Stimulated activated naive CD8-positive, alpha-beta T cell treated with anti-CD3 and anti-CD28 coated beads, Interleukin-15, amount 100 ng/mL, for 72 hours (primary cell): ENCODE data around the gene TRIM4.
"Not testable (repeated sequence)": the region's sequence is repeated elsewhere in the genome, so short reads cannot be mapped to it uniquely, and the experiment has no call there.

Experiments used
- ATAC-seq: fragments of 150-1000 bp; cut with Tn5 transposase; 2 replicates; pipeline ENCODE4 v1.10.0; 2021; ENCODE audit warnings: mild to moderate bottlenecking, moderate library complexity
- DNase-seq, 2 donors: peaks; one replicate each; pipeline ENCODE4 v3.0.0; 2021 to 2022
- H3K27ac Mint-ChIP-seq, 2 donors: one replicate each; pipeline ENCODE4 v1.8.0; 2022; ENCODE audit warnings: mild to moderate bottlenecking in 2 of 2, mixed read lengths in 2 of 2, moderate library complexity in 2 of 2
- H3K27me3 Mint-ChIP-seq: one replicate; pipeline ENCODE4 v1.8.0; 2022; ENCODE audit warnings: mixed read lengths
- H3K4me1 Mint-ChIP-seq: one replicate; pipeline ENCODE4 v1.8.0; 2022; ENCODE audit warnings: mild to moderate bottlenecking, mixed read lengths
- H3K4me3 Mint-ChIP-seq, 2 donors: one replicate each; pipeline ENCODE4 v1.8.0; 2022; ENCODE audit warnings: mild to moderate bottlenecking in 2 of 2, mixed read lengths in 2 of 2, moderate library complexity in 1 of 2
- H3K9me3 Mint-ChIP-seq, 2 donors: one replicate each; pipeline ENCODE4 v1.8.0; 2022; ENCODE audit warnings: mixed read lengths in 2 of 2

The TRIM4 gene, protein sequence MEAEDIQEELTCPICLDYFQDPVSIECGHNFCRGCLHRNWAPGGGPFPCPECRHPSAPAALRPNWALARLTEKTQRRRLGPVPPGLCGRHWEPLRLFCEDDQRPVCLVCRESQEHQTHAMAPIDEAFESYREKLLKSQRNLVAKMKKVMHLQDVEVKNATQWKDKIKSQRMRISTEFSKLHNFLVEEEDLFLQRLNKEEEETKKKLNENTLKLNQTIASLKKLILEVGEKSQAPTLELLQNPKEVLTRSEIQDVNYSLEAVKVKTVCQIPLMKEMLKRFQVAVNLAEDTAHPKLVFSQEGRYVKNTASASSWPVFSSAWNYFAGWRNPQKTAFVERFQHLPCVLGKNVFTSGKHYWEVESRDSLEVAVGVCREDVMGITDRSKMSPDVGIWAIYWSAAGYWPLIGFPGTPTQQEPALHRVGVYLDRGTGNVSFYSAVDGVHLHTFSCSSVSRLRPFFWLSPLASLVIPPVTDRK

DNA sequence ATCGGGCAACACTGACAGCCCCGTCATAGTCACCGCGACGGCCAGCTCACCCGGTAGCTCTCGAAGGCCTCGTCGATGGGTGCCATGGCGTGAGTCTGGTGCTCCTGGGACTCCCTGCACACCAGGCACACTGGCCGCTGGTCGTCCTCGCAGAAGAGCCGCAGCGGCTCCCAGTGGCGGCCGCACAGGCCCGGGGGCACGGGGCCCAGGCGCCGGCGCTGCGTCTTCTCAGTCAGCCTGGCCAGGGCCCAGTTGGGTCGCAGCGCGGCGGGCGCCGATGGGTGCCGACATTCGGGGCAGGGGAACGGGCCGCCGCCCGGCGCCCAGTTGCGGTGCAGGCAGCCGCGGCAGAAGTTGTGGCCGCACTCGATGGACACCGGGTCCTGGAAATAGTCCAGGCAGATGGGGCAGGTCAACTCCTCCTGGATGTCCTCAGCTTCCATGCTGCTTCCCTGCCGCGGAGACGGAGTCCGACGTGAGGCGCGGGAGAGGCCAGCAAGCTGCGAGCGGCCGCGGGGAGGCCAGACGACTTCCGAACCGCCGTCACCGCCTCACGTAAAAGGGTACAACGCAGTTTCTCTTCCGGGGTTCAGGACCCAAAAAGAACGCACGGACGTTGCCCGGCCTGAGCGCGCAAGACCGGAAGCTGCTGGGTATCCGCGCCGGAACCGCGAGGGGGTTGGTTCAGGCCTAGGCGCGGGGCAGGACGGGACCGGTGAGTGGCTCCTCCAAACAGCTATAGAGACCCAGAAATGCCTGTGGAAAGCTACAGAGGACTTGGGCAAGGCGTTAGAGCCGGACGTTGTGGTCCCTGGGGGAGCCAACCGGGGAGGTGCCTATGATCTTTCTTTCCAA is at the start of gene TRIM4:
TSS of gene TRIM4 (minus strand) at position 572 of the 855 bp plus-strand sequence. CDS start at position 443, 129 bp downstream.
- H3K9me3 Mint-ChIP-seq, result no peaks in the 10 kb centered on the region
- H3K4me3 Mint-ChIP-seq, result peak within 1 kb of the TSS; percentile 94
- H3K27ac Mint-ChIP-seq, result peak within 1 kb of the TSS; percentile 97 to 99
- no peaks in the 10 kb centered on the region for H3K27me3 Mint-ChIP-seq
- DNase-seq, result peak; percentile 87 to 94
- peak; percentile 99 for ATAC-seq
- H3K4me1 Mint-ChIP-seq, result peaks cover 45% of the 10 kb centered on the region

- DNase-seq (no peak), ATAC-seq (no peak)
- no peak overlapping the region for H3K4me3 Mint-ChIP-seq
- H3K27me3 Mint-ChIP-seq, result peaks cover 50% of the 10 kb centered on the region
- H3K4me1 Mint-ChIP-seq, result peaks cover 21% of the 10 kb centered on the region
- H3K9me3 Mint-ChIP-seq, result no peaks in the 10 kb centered on the region
- no peak overlapping the region for H3K27ac Mint-ChIP-seq
Measured at GRCh38 chr7:99958564-99959227, 39.4 kb upstream of the TRIM4 start.

GRCh38 chr7:99955247-99955646 is 35.9 kb upstream of the TRIM4 start:
- DNase-seq, result no peak
- H3K27me3 Mint-ChIP-seq, result peaks cover 20% of the 10 kb centered on the region
- no peak overlapping the region for H3K4me3 Mint-ChIP-seq
- peak overlapping the region in 1 of 2 donors; percentile 68 for H3K27ac Mint-ChIP-seq
- peaks cover 30% of the 10 kb centered on the region for H3K4me1 Mint-ChIP-seq
- H3K9me3 Mint-ChIP-seq, result peaks cover 3 to 9% of the 10 kb centered on the region in 2 donors
- no peak for ATAC-seq

DNA sequence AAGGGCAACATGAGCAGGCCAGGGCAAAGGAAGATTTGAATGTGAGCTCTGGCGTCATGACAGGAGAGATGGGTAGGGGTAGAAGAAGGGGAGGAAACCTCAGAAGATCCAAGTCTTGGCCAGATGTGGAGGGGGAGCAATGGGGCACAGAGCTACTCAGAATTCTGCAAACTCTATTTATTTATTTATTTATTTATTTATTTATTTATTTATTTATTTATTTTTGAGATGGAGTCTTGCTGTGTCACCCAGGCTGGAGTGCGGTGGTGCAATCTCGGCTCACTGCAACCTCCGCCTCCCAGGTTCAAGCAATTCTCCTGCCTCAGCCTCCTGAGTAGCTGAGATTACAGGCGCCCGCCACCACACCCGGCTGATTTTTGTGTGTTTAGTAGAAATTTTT is 35.3 kb upstream of the TRIM4 start:
- peaks cover 30% of the 10 kb centered on the region for H3K4me1 Mint-ChIP-seq
- H3K4me3 Mint-ChIP-seq, result peak overlapping the region in 1 of 2 donors; percentile 1
- not testable (repeated sequence) for H3K27ac Mint-ChIP-seq, H3K9me3 Mint-ChIP-seq, DNase-seq, ATAC-seq
- peaks cover 16% of the 10 kb centered on the region for H3K27me3 Mint-ChIP-seq

GRCh38 chr7:99953649-99954048 is 34.3 kb upstream of the TRIM4 start:
- H3K27ac Mint-ChIP-seq, result peak overlapping the region; percentile 63 to 89
- H3K4me3 Mint-ChIP-seq, result no peak overlapping the region
- DNase-seq (peak in 1 of 2 donors; percentile 47), ATAC-seq (peak; percentile 96)
- peaks cover 30% of the 10 kb centered on the region for H3K4me1 Mint-ChIP-seq
- H3K9me3 Mint-ChIP-seq, result peaks cover 3 to 9% of the 10 kb centered on the region in 2 donors
- peaks cover 26% of the 10 kb centered on the region for H3K27me3 Mint-ChIP-seq

DNA sequence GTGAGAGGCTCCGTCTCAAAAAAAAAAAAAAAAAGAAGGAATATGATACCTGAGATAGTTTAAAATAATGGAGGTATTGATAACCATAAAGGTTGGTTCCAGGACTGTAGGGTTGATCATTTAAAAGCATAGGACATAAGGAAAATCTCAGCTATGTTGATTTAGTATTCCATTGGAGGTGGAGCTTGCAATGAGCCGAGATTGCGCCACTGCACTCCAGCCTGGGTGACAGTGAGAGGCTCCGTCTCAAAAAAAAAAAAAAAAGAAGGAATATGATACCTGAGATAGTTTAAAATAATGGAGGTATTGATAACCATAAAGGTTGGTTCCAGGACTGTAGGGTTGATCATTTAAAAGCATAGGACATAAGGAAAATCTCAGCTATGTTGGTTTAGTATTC is 33.3 kb upstream of the TRIM4 start:
- not testable (repeated sequence) for H3K9me3 Mint-ChIP-seq, H3K27ac Mint-ChIP-seq

GRCh38 chr7:99950819-99951218 is 31.5 kb upstream of the TRIM4 start:
- not testable (repeated sequence) for H3K27ac Mint-ChIP-seq, DNase-seq

More for the DNA sequence above, 33.3 kb upstream of the TRIM4 start:
- H3K27me3 Mint-ChIP-seq, result peaks cover 31% of the 10 kb centered on the region
- DNase-seq, H3K4me3 Mint-ChIP-seq, ATAC-seq: not testable (repeated sequence)
- peaks cover 30% of the 10 kb centered on the region for H3K4me1 Mint-ChIP-seq

DNA sequence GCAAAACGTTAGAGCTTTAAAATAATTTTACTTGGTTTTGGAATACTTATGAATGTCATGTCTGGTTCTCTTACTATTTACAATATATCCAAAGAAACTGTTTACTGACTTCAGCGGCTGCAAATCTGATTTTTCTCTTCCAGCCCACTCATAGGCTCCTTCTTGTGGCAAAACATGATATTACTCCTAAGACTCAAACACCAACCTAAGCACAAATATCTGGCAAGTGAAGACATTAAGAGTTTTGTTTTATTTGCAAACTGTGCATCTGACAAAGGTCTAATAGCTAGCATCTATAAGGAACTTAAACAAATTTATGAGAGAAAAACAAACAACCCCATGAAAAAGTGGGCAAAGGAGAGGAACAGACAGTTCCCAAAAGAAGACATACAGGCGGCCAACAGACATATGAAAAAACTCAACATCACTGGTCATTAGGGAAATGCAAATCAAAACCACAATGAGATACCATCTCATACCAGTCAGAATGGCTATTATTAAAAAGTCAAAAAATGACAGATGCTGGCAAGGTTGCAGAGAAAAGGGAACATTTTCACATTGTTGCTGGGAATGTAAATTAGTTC is 30.4 kb upstream of the TRIM4 start:
- peaks cover 16% of the 10 kb centered on the region for H3K27me3 Mint-ChIP-seq
- ATAC-seq (no peak), DNase-seq (no peak)
- H3K9me3 Mint-ChIP-seq, result peaks cover 3 to 9% of the 10 kb centered on the region in 2 donors
- no peak overlapping the region for H3K4me3 Mint-ChIP-seq
- no peak overlapping the region for H3K27ac Mint-ChIP-seq
- peaks cover 18% of the 10 kb centered on the region for H3K4me1 Mint-ChIP-seq

More at GRCh38 chr7:99950819-99951218, 31.5 kb upstream of the TRIM4 start:
- ATAC-seq, H3K9me3 Mint-ChIP-seq, H3K4me3 Mint-ChIP-seq: not testable (repeated sequence)
- Mint-ChIP-seq H3K4me1 (peaks cover 26% of the 10 kb centered on the region), H3K27me3 (peaks cover 27% of the 10 kb centered on the region)

DNA sequence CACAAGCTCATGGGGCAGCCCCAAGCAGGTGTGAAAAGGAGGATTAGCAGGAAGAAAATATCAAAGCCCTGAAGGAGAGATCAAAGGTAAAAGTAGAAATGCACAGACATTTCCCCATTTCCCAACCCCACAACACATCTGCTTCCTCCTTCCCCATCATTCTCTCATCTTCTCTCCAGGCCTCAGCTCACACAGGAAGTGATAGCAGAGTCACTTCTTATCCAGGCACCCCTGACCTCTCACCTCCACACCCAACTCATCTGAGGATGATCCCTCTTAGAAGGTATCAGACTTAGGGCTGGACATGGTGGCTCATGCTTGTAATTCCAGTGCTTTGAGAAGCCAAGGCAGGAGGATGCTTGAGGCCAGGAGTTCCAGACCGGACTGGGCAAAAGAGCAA is 28.3 kb upstream of the TRIM4 start:
- no peak for ATAC-seq
- Mint-ChIP-seq H3K4me3 (no peak overlapping the region), H3K9me3 (peaks cover 3 to 9% of the 10 kb centered on the region in 2 donors), H3K4me1 (peaks cover 6% of the 10 kb centered on the region), H3K27me3 (peaks cover 16% of the 10 kb centered on the region), H3K27ac (no peak overlapping the region)
- DNase-seq, result no peak

- ATAC-seq, result no peak
Measured at GRCh38 chr7:99944497-99945070, 25.3 kb upstream of the TRIM4 start.

DNA sequence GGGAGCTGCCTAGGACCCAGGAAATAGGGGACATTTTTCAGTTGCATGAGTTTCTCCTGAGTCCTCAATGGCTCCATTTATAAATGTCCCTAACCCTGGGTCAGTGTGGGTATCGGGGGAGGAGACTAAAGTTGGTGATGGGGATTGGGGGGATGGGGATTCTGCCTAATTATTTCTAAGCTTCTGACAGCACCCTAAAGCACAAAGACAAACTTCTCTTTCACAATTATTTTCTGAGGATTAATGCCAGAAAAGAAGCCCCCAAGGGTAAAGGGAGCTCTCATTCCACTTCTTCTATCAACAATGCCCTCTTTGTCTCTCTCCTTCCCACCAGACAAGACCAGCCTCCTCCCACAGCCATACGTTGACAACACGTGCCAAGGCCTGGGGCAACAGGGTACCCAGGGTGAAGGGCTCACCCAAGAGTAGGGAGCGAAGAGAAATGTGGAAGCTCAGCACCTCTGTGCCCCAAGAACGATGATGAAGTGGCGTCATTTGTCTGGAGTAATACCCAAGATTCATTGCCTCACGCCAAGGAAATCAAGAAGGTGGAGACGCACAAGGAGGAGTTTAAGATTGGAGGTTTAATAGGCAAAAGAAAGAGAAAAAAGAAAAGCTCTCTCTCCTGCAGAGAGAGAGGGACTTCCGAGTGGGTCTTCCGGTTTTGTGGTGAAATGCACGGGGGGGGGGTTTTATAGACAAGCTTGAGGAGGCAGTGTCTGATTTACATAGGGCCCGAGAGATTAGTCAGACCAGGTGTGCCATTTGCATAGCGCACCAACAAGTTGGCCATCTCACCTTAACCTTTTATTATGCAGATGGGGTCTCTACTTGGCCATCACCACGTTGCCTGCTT is 24.5 kb upstream of the TRIM4 start:
- ATAC-seq (no peak), DNase-seq (no peak)
- Mint-ChIP-seq H3K9me3 (peaks cover 6 to 7% of the 10 kb centered on the region in 2 donors), H3K4me3 (peak overlapping the region; percentile 47 to 65), H3K27me3 (peaks cover 27% of the 10 kb centered on the region), H3K27ac (no peak overlapping the region), H3K4me1 (peaks cover 6% of the 10 kb centered on the region)

More at GRCh38 chr7:99944497-99945070, 25.3 kb upstream of the TRIM4 start:
- Mint-ChIP-seq H3K27ac (no peak overlapping the region), H3K4me1 (peaks cover 6% of the 10 kb centered on the region), H3K4me3 (no peak overlapping the region), H3K27me3 (peaks cover 27% of the 10 kb centered on the region), H3K9me3 (no peaks in the 10 kb centered on the region)
- DNase-seq, result no peak

DNA sequence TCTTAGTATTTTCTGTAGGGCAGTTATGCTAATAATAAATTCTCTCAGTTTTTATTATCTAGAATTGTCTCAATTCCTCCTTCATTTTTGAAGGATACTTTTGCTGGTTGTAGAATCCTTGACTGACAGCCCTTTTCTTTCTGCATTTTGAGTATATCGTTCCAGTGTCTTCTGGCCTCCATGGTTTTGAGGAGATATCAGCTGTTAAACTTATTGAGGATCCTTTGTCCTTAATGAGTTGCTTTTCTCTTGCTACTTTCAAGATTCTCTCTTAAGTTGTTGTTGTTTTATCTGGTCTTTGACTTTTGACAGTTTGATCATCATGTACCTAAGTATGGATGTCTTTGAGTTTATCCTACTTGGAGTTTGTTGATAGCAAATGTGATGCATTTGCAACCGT is 19.0 kb upstream of the TRIM4 start:
- Mint-ChIP-seq H3K4me1 (peaks cover 13% of the 10 kb centered on the region), H3K4me3 (no peak overlapping the region), H3K9me3 (peaks cover 16 to 19% of the 10 kb centered on the region in 2 donors), H3K27me3 (peaks cover 20% of the 10 kb centered on the region), H3K27ac (no peak overlapping the region)
- ATAC-seq (no peak), DNase-seq (no peak)

- H3K4me1 Mint-ChIP-seq, result peaks cover 20% of the 10 kb centered on the region
- DNase-seq, ATAC-seq, H3K4me3 Mint-ChIP-seq, H3K27me3 Mint-ChIP-seq: not testable (repeated sequence)
- peak overlapping the region in 1 of 2 donors; percentile 10 for H3K27ac Mint-ChIP-seq
- peaks cover 16 to 19% of the 10 kb centered on the region in 2 donors for H3K9me3 Mint-ChIP-seq
Measured at GRCh38 chr7:99935009-99935408, 15.7 kb upstream of the TRIM4 start.

DNA sequence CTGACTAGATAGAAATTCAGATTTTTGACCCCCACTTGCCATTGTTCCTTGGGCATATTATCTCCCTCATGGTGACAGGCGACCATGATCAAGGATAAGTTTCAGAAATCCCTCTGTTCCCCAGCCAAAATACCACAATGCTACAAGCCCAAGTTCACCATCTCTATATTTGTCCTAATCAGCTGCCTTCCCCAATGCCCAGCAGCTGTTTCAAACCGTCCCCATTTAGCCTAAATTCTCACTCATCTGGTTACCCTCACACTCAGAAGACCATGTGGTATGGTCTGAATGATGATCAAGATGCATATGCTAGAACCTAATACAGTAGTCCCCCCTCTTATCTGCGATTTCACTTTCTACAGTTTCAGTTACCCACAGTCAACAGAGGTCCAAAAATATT is 11.0 kb upstream of the TRIM4 start:
- Mint-ChIP-seq H3K4me1 (peaks cover 35% of the 10 kb centered on the region), H3K27ac (no peak overlapping the region), H3K4me3 (no peak overlapping the region), H3K27me3 (peaks cover 28% of the 10 kb centered on the region), H3K9me3 (no peaks in the 10 kb centered on the region)
- ATAC-seq, result no peak
- no peak for DNase-seq
